ENCODE measurements around the gene SLC27A4. TPM values are rescaled to one million over a fixed set of nuclear protein-coding genes. Genes with fewer than 3 reads are reported as not detected.

SLC27A4 gene
- total and polyA plus RNA-seq, 2 donors (not counting 1 experiment from before 2014, with no cell fraction given): 10.0 to 12.9 TPM

GRCh38 chr9:128370367-128370751 lies 30.0 kb downstream of the SLC27A4 start:
- Histone ChIP-seq H4K20me1 (ENCODE audit: control insufficient read depth, insufficient read depth, low read length, poor library complexity, severe bottlenecking) (peaks cover 30% of the 10 kb centered on the region), H3K4me1 (ENCODE audit: control insufficient read depth in 2 of 2, insufficient read depth in 2 of 2, low read length in 2 of 2) (peaks cover 17 to 25% of the 10 kb centered on the region in 2 donors), H3K27me3 (replicated peaks in 1 of 4; ENCODE audit: control extremely low read depth in 1 of 4, control insufficient read depth in 3 of 4, insufficient read depth in 4 of 4, low read length in 3 of 4) (no peaks in the 10 kb centered on the region), H3K79me2 (ENCODE audit: control insufficient read depth, insufficient read depth, low read length) (peaks cover 50% of the 10 kb centered on the region), H3K9me3 (ENCODE audit: control extremely low read depth in 1 of 3, control insufficient read depth in 2 of 3, insufficient read depth in 1 of 3, low read length in 2 of 3) (no peaks in the 10 kb centered on the region), H3K27ac (ENCODE audit: low read length in 2 of 2) (peak overlapping the region; percentile 73 to 96), H3K4me2 (replicated peaks; ENCODE audit: low read depth, low read length, poor library complexity, severe bottlenecking) (peak overlapping the region; percentile 97), H3K36me3 (replicated peaks in 1 of 2; ENCODE audit: control extremely low read depth in 1 of 2, control insufficient read depth in 1 of 2, extremely low read depth in 1 of 2, insufficient read depth in 2 of 2, low read length in 1 of 2) (peaks cover 2 to 6% of the 10 kb centered on the region in 2 experiments), H3K9ac (ENCODE audit: low read length) (peak overlapping the region; percentile 99), H2AFZ (ENCODE audit: insufficient read depth, low read depth, low read length, poor library complexity, severe bottlenecking) (peak overlapping the region; percentile 98), H3K4me3 (ENCODE audit: control extremely low read depth in 1 of 5, extremely low read depth in 1 of 5, insufficient read depth in 1 of 5, low read depth in 2 of 5, low read length in 4 of 5) (peak overlapping the region; percentile 79 to 98 (median 90))
- intact Hi-C loops (cut with micrococcal nuclease): loop anchor here (2.0 to 5.0 kb wide), 5 partner anchors 50 to 577 kb away; partner anchors contain the start of genes CERCAM, DOLK, KYAT1 and LRRC8A
- H3K27ac Mint-ChIP-seq: peak overlapping the region; percentile 96
- ChIA-PET POLR2A (interaction anchor here (0.6 to 2.9 kb wide), 6 partner anchors 8 to 268 kb away, joined by 3 to 20 read pairs (median 6); no protein-coding TSS in a partner anchor), CTCF (interaction anchor here (0.6 to 2.8 kb wide), 6 partner anchors 8 to 419 kb away, joined by 3 to 35 read pairs (median 4); partner anchors contain the start of gene CERCAM)
- TF ChIP-seq EZH2 (IDR thresholded peaks at IDR 0.05; ENCODE audit: borderline replicate concordance, insufficient read depth, low read depth, low read length, poor library complexity, severe bottlenecking) (no peak), CTCF (IDR thresholded peaks at IDR 0.05) (no peak)
- DNase-seq (no peak), ATAC-seq (ENCODE audit: low read depth) (no peak)
- H3K4me1 Mint-ChIP-seq: peaks cover 32% of the 10 kb centered on the region
- peak overlapping the region; percentile 95 for H3K4me3 Mint-ChIP-seq
- H3K9me3 Mint-ChIP-seq (ENCODE audit: insufficient read depth): no peaks in the 10 kb centered on the region
- H3K27me3 Mint-ChIP-seq: no peaks in the 10 kb centered on the region
